Neural cell (in vitro differentiated cells): ENCODE results near the gene SLC9A3.

Experiments used
- EP300 ChIP-seq: fragments of 450-650 bp; conservative IDR thresholded peaks from 2 replicates; pipeline ENCODE4 v1.6.1; 2014; ENCODE audit warnings: antibody characterized with exemption, mild to moderate bottlenecking, moderate library complexity; ENCODE audit not compliant: poor library complexity, severe bottlenecking
- EZH2 ChIP-seq: fragments of 200-600, 300-800 bp; shearing (Covaris generic), sonication (generic); IDR thresholded peaks from 2 replicates; pipeline ENCODE4 v1.6.1; 2014; ENCODE audit warnings: antibody characterized with exemption, low read length, borderline replicate concordance, mild to moderate bottlenecking; ENCODE audit not compliant: insufficient read depth, poor library complexity, severe bottlenecking
- POLR2AphosphoS5 ChIP-seq: IDR thresholded peaks from 2 replicates; pipeline ENCODE4 v1.6.1; 2012
- RAD21 ChIP-seq: fragments of 450-650 bp; conservative IDR thresholded peaks from 2 replicates; pipeline ENCODE4 v1.6.1; 2014; ENCODE audit warnings: antibody characterized with exemption, mild to moderate bottlenecking, moderate library complexity
- SMC3 ChIP-seq: fragments of 450-650 bp; conservative IDR thresholded peaks from 2 replicates; pipeline ENCODE4 v1.6.1; 2014; ENCODE audit warnings: antibody characterized with exemption, mild to moderate bottlenecking, moderate library complexity; ENCODE audit not compliant: poor library complexity
- TAF1 ChIP-seq: IDR thresholded peaks from 2 replicates; pipeline ENCODE4 v1.6.1; 2012; ENCODE audit warnings: low read depth
- TF ChIP-seq, protein P1 (sequence below): fragments of 450-650 bp; IDR thresholded peaks from 2 replicates; pipeline ENCODE4 v1.5.1; 2014; ENCODE audit warnings: antibody characterized with exemption, mild to moderate bottlenecking, moderate library complexity; ENCODE audit not compliant: poor library complexity, severe bottlenecking

- no peak for TF ChIP-seq EP300
- TF ChIP-seq, protein P1, sequence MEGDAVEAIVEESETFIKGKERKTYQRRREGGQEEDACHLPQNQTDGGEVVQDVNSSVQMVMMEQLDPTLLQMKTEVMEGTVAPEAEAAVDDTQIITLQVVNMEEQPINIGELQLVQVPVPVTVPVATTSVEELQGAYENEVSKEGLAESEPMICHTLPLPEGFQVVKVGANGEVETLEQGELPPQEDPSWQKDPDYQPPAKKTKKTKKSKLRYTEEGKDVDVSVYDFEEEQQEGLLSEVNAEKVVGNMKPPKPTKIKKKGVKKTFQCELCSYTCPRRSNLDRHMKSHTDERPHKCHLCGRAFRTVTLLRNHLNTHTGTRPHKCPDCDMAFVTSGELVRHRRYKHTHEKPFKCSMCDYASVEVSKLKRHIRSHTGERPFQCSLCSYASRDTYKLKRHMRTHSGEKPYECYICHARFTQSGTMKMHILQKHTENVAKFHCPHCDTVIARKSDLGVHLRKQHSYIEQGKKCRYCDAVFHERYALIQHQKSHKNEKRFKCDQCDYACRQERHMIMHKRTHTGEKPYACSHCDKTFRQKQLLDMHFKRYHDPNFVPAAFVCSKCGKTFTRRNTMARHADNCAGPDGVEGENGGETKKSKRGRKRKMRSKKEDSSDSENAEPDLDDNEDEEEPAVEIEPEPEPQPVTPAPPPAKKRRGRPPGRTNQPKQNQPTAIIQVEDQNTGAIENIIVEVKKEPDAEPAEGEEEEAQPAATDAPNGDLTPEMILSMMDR: no peak
- no peak for TF ChIP-seq EZH2
- TF ChIP-seq TAF1: no peak
- TF ChIP-seq SMC3: no peak
- TF ChIP-seq POLR2AphosphoS5: no peak
- TF ChIP-seq RAD21: no peak
These were observed 84.6 kb downstream of the SLC9A3 start for GRCh38 chr5:439636-440035.
